ENCODE measurements around the gene CNTFR. TPM values are rescaled to one million over a fixed set of nuclear protein-coding genes. Genes with fewer than 3 reads are reported as not detected.

CNTFR gene
- total RNA-seq, 1 experiment from 2014 or later, result 4.5 TPM

- no peak overlapping the region for H3K4me3 ChIP-seq (ENCODE audit: low read depth, low read length, poor library complexity, severe bottlenecking)
- H3K27me3 ChIP-seq (replicated peaks; ENCODE audit: insufficient read depth, low read depth, low read length, poor library complexity), result no peaks in the 10 kb centered on the region
- no peaks in the 10 kb centered on the region for H3K4me1 ChIP-seq (ENCODE audit: insufficient read depth, low read length, poor library complexity, severe bottlenecking)
- no peak overlapping the region for H3K27ac ChIP-seq (ENCODE audit: low read depth, low read length, poor library complexity, severe bottlenecking)
- no peaks in the 10 kb centered on the region for H3K9me3 ChIP-seq (ENCODE audit: low read depth, low read length, poor library complexity, severe bottlenecking)
- ChIA-PET CTCF (no interaction called here), POLR2A (ENCODE audit: low non-redundant PET) (no interaction called here)
- TF ChIP-seq EZH2 (IDR thresholded peaks at IDR 0.05; ENCODE audit: borderline replicate concordance, low read depth, low read length, poor library complexity, severe bottlenecking), result no peak
- no peak for TF ChIP-seq CTCF (conservative IDR thresholded peaks at IDR 0.05; ENCODE audit: low read depth, low read length)
- H3K36me3 ChIP-seq (ENCODE audit: insufficient read depth, low read length, poor library complexity, severe bottlenecking), result no peaks in the 10 kb centered on the region
- BruUV-seq (replicated peaks), result no TSS peak
- intact Hi-C loops (cut with micrococcal nuclease; ENCODE audit: unreplicated experiment), result no loop called here
- no peak for DNase-seq (ENCODE audit: low spot score)
Measured at GRCh38 chr9:34560599-34561214, 28.8 kb downstream of the CNTFR start.

GRCh38 chr9:34559624-34560455 lies 29.7 kb downstream of the CNTFR start:
- Histone ChIP-seq H3K9me3 (ENCODE audit: low read depth, low read length, poor library complexity, severe bottlenecking) (no peaks in the 10 kb centered on the region), H3K4me1 (ENCODE audit: insufficient read depth, low read length, poor library complexity, severe bottlenecking) (peaks cover 6% of the 10 kb centered on the region), H3K36me3 (ENCODE audit: insufficient read depth, low read length, poor library complexity, severe bottlenecking) (no peaks in the 10 kb centered on the region), H3K4me3 (ENCODE audit: low read depth, low read length, poor library complexity, severe bottlenecking) (no peak overlapping the region), H3K27ac (ENCODE audit: low read depth, low read length, poor library complexity, severe bottlenecking) (no peak overlapping the region), H3K27me3 (replicated peaks; ENCODE audit: insufficient read depth, low read depth, low read length, poor library complexity) (no peaks in the 10 kb centered on the region)
- TF ChIP-seq EZH2 (IDR thresholded peaks at IDR 0.05; ENCODE audit: borderline replicate concordance, low read depth, low read length, poor library complexity, severe bottlenecking), result no peak
- TF ChIP-seq CTCF (conservative IDR thresholded peaks at IDR 0.05; ENCODE audit: low read depth, low read length), result no peak
- ChIA-PET POLR2A (ENCODE audit: low non-redundant PET) (no interaction called here), CTCF (no interaction called here)
- no peak for DNase-seq (ENCODE audit: low spot score)
- intact Hi-C loops (cut with micrococcal nuclease; ENCODE audit: unreplicated experiment), result no loop called here
- no TSS peak for BruUV-seq (replicated peaks)

- BruUV-seq (replicated peaks), result no TSS peak
- H3K4me1 ChIP-seq (ENCODE audit: insufficient read depth, low read length, poor library complexity, severe bottlenecking), result peaks cover 9% of the 10 kb centered on the region
- no peaks in the 10 kb centered on the region for H3K27me3 ChIP-seq (replicated peaks; ENCODE audit: insufficient read depth, low read depth, low read length, poor library complexity)
- no peaks in the 10 kb centered on the region for H3K9me3 ChIP-seq (ENCODE audit: low read depth, low read length, poor library complexity, severe bottlenecking)
- intact Hi-C loops (cut with micrococcal nuclease; ENCODE audit: unreplicated experiment), result no loop called here
- DNase-seq (ENCODE audit: low spot score), result no peak
- CTCF ChIA-PET, result no interaction called here
- no peak for TF ChIP-seq CTCF (conservative IDR thresholded peaks at IDR 0.05; ENCODE audit: low read depth, low read length)
- no peak for TF ChIP-seq EZH2 (IDR thresholded peaks at IDR 0.05; ENCODE audit: borderline replicate concordance, low read depth, low read length, poor library complexity, severe bottlenecking)
- H3K36me3 ChIP-seq (ENCODE audit: insufficient read depth, low read length, poor library complexity, severe bottlenecking), result no peaks in the 10 kb centered on the region
- no peak overlapping the region for H3K27ac ChIP-seq (ENCODE audit: low read depth, low read length, poor library complexity, severe bottlenecking)
- no peak overlapping the region for H3K4me3 ChIP-seq (ENCODE audit: low read depth, low read length, poor library complexity, severe bottlenecking)
- POLR2A ChIA-PET (ENCODE audit: low non-redundant PET), result no interaction called here
Measured at GRCh38 chr9:34558919-34559623, 30.5 kb downstream of the CNTFR start.

All from A673 (cell line).